Brain microvascular endothelial cell (primary cell): ENCODE results near the gene E2F7.

Source experiments
- DNase-seq: peaks from one replicate; pipeline ENCODE4 v3.0.0-alpha.2; 2020
- H3K27ac ChIP-seq: fragments of 250-450 bp; sonication (Bioruptor Pico); 2 replicates; pipeline ENCODE4 v1.5.1; 2020; ENCODE audit warnings: mild to moderate bottlenecking, moderate library complexity
- H3K27me3 ChIP-seq: fragments of 250-450 bp; sonication (Bioruptor Pico); replicated peaks from 2 replicates; pipeline ENCODE4 v1.5.1; 2020; ENCODE audit warnings: mild to moderate bottlenecking
- H3K36me3 ChIP-seq: fragments of 250-450 bp; sonication (Bioruptor Pico); replicated peaks from 2 replicates; pipeline ENCODE4 v1.5.1; 2020; ENCODE audit warnings: mild to moderate bottlenecking
- H3K4me3 ChIP-seq: 2 replicates; pipeline ENCODE4 v1.5.1; 2011; ENCODE audit warnings: low read depth, mild to moderate bottlenecking, control low read depth, low read length, moderate library complexity
- CTCF ChIP-seq: IDR thresholded peaks from 2 replicates; pipeline ENCODE4 v1.5.1; 2011; ENCODE audit warnings: low read depth, mild to moderate bottlenecking, moderate library complexity, low read length, control low read depth, inconsistent platforms; ENCODE audit errors: missing control alignments
- in situ Hi-C: cut with HindIII; loops from 2 replicates; pipeline ENCODE4 v1.10.0; 2017; ENCODE audit warnings: low sequenced_read_pairs, low pct_ligation_motif_present

Gene E2F7

GRCh38 chr12:77002382-77002781 lies 63.0 kb downstream of the E2F7 start:
- in situ Hi-C loops = no loop called here
- no peak overlapping the region for H3K27ac ChIP-seq
- no peaks in the 10 kb centered on the region for H3K27me3 ChIP-seq
- no peaks in the 10 kb centered on the region for H3K36me3 ChIP-seq
- DNase-seq = no peak
- TF ChIP-seq CTCF = no peak
- H3K4me3 ChIP-seq = no peak overlapping the region

GRCh38 chr12:77001276-77001675 lies 64.1 kb downstream of the E2F7 start:
- no peak overlapping the region for H3K4me3 ChIP-seq
- no peak for DNase-seq
- H3K27ac ChIP-seq = no peak overlapping the region
- in situ Hi-C loops = no loop called here
- no peaks in the 10 kb centered on the region for H3K36me3 ChIP-seq
- H3K27me3 ChIP-seq = no peaks in the 10 kb centered on the region
- TF ChIP-seq CTCF = no peak

- in situ Hi-C loops = no loop called here
These were observed 66.3 kb downstream of the E2F7 start for GRCh38 chr12:76998908-76999556.

GRCh38 chr12:76998386-76998785 lies 67.0 kb downstream of the E2F7 start:
- no peaks in the 10 kb centered on the region for H3K36me3 ChIP-seq
- H3K27ac ChIP-seq = no peak overlapping the region
- DNase-seq = no peak
- H3K4me3 ChIP-seq = no peak overlapping the region
- no peaks in the 10 kb centered on the region for H3K27me3 ChIP-seq
- in situ Hi-C loops = no loop called here
- no peak for TF ChIP-seq CTCF

More at GRCh38 chr12:76998908-76999556, 66.3 kb downstream of the E2F7 start:
- no peak for DNase-seq
- Histone ChIP-seq H3K27ac (no peak overlapping the region), H3K4me3 (no peak overlapping the region), H3K36me3 (no peaks in the 10 kb centered on the region), H3K27me3 (no peaks in the 10 kb centered on the region)
- no peak for TF ChIP-seq CTCF

GRCh38 chr12:76997011-76997780 lies 68.2 kb downstream of the E2F7 start:
- DNase-seq = no peak

More at GRCh38 chr12:76997011-76997780, 68.2 kb downstream of the E2F7 start:
- no peak for TF ChIP-seq CTCF
- in situ Hi-C loops = no loop called here
- Histone ChIP-seq H3K36me3 (no peaks in the 10 kb centered on the region), H3K27ac (no peak overlapping the region), H3K4me3 (no peak overlapping the region), H3K27me3 (no peaks in the 10 kb centered on the region)
